HepG2 (cell line): ENCODE measurements around the gene MT1A. TPM values are rescaled to one million over a fixed set of nuclear protein-coding genes. Genes with fewer than 3 reads are reported as not detected.

ENCODE experiments used
- ATF2 ChIP-seq: sonication (generic); formaldehyde crosslinking; IDR thresholded peaks from 2 replicates; pipeline ENCODE4 v1.4.0; 2020; ENCODE audit warnings: missing genetic modification reagents
- BCL3 ChIP-seq: sonication (generic); formaldehyde crosslinking; IDR thresholded peaks from 2 replicates; pipeline ENCODE4 v1.5.1; 2020; ENCODE audit warnings: mild to moderate bottlenecking, missing genetic modification reagents, moderate library complexity
- CCAR2 ChIP-seq: fragments of 200-400 bp; formaldehyde crosslinking; optimal IDR thresholded peaks from 2 replicates; pipeline ENCODE3; 2018; ENCODE audit warnings: low read depth, mild to moderate bottlenecking, low read length, moderate library complexity
- FOXA3 ChIP-seq: IDR thresholded peaks from 2 replicates; pipeline ENCODE4 v1.6.1; 2016; ENCODE audit warnings: missing genetic modification reagents, missing compliant biosample characterization
- FOXO4 ChIP-seq: sonication (generic); formaldehyde crosslinking; conservative IDR thresholded peaks from 2 replicates; pipeline ENCODE4 v1.8.1; 2023; ENCODE audit warnings: missing genetic modification reagents
- GATAD1 ChIP-seq: IDR thresholded peaks from 2 replicates; pipeline ENCODE4 v1.6.1; 2016; ENCODE audit warnings: missing genetic modification reagents, missing compliant biosample characterization
- HHEX ChIP-seq: IDR thresholded peaks from 2 replicates; pipeline ENCODE4 v1.6.1; 2016; ENCODE audit warnings: control low read depth
- HOXD1 ChIP-seq: sonication (generic); formaldehyde crosslinking; IDR thresholded peaks from 2 replicates; pipeline ENCODE4 v1.5.0; 2020; ENCODE audit warnings: missing genetic modification reagents
- KDM1A ChIP-seq: IDR thresholded peaks from 2 replicates; pipeline ENCODE4 v1.6.1; 2016; ENCODE audit warnings: missing compliant biosample characterization
- KDM2A ChIP-seq: sonication (generic); formaldehyde crosslinking; IDR thresholded peaks from 2 replicates; pipeline ENCODE4 v1.4.0; 2020; ENCODE audit warnings: low read depth, missing genetic modification reagents, borderline replicate concordance
- KLF11 ChIP-seq: IDR thresholded peaks from 2 replicates; pipeline ENCODE4 v1.6.1; 2016; ENCODE audit warnings: missing compliant biosample characterization
- KLF6 ChIP-seq: IDR thresholded peaks from 2 replicates; pipeline ENCODE4 v1.8.0; 2016; ENCODE audit warnings: missing biosample characterization, missing genetic modification reagents
- LCORL ChIP-seq, 2 experiments: fragments of 450-650 bp in 1 of 2; sonication (generic) in 1 of 2; formaldehyde crosslinking in 1 of 2; IDR thresholded peaks; 2 replicates each; pipeline versions ENCODE4 v1.5.0 to v1.6.1; 2017 to 2020; ENCODE audit warnings: antibody characterized with exemption in 1 of 2, missing genetic modification reagents in 1 of 2
- MAFF ChIP-seq: IDR thresholded peaks from 2 replicates; pipeline ENCODE4 v1.6.1; 2011; ENCODE audit warnings: low read depth, low read length, improper control_type of control experiment
- MTF2 ChIP-seq: sonication (generic); formaldehyde crosslinking; IDR thresholded peaks from 2 replicates; pipeline ENCODE4 v1.5.0; 2020; ENCODE audit warnings: missing genetic modification reagents, borderline replicate concordance
- SIX4 ChIP-seq: sonication (generic); formaldehyde crosslinking; IDR thresholded peaks from 2 replicates; pipeline ENCODE4 v1.4.0; 2020; ENCODE audit warnings: missing genetic modification reagents
- SP5 ChIP-seq: IDR thresholded peaks from 2 replicates; pipeline ENCODE4 v1.6.1; 2016; ENCODE audit warnings: low read depth, borderline replicate concordance
- SPEN ChIP-seq: sonication (generic); formaldehyde crosslinking; IDR thresholded peaks from 2 replicates; pipeline ENCODE4 v1.5.1; 2020; ENCODE audit warnings: low read depth, mild to moderate bottlenecking, missing genetic modification reagents
- TCF12 ChIP-seq, 2 experiments: fragments of 450-650 bp in 1 of 2; sonication (generic) in 1 of 2; formaldehyde crosslinking in 1 of 2; IDR thresholded peaks; 2 replicates each; pipeline versions ENCODE4 v1.6.1 to v1.8.0; 2017 to 2022; ENCODE audit warnings: antibody characterized with exemption in 1 of 2, mild to moderate bottlenecking in 1 of 2, missing genetic modification reagents in 1 of 2, moderate library complexity in 1 of 2
- TEAD3 ChIP-seq: optimal IDR thresholded peaks from 2 replicates; pipeline ENCODE3; 2016; ENCODE audit warnings: borderline replicate concordance
- TRAFD1 ChIP-seq: sonication (generic); formaldehyde crosslinking; IDR thresholded peaks from 2 replicates; pipeline ENCODE4 v1.5.1; 2020; ENCODE audit warnings: missing genetic modification reagents, mild to moderate bottlenecking, borderline replicate concordance
- WIZ ChIP-seq: sonication (generic); formaldehyde crosslinking; IDR thresholded peaks from 2 replicates; pipeline ENCODE4 v1.5.1; 2020; ENCODE audit warnings: mild to moderate bottlenecking, missing genetic modification reagents
- XRCC5 ChIP-seq: fragments of 200-400 bp; formaldehyde crosslinking; optimal IDR thresholded peaks from 2 replicates; pipeline ENCODE3; 2017; ENCODE audit warnings: mild to moderate bottlenecking, low read length
- ZKSCAN1 ChIP-seq: fragments of 150-350 bp; IDR thresholded peaks from 2 replicates; pipeline ENCODE4 v1.6.1; 2014; ENCODE audit warnings: low read length
- ZNF12 ChIP-seq: sonication (generic); formaldehyde crosslinking; IDR thresholded peaks from 2 replicates; pipeline ENCODE4 v1.5.0; 2020; ENCODE audit warnings: missing genetic modification reagents
- ZNF431 ChIP-seq: sonication (generic); formaldehyde crosslinking; IDR thresholded peaks from 2 replicates; pipeline ENCODE4 v1.9.0; 2022; ENCODE audit warnings: missing genetic modification reagents, low read depth, mild to moderate bottlenecking, borderline replicate concordance
- ZNF7 ChIP-seq: IDR thresholded peaks from 2 replicates; pipeline ENCODE4 v1.6.1; 2016; ENCODE audit warnings: missing biosample characterization, missing genetic modification reagents
- ZNF790 ChIP-seq: sonication (generic); formaldehyde crosslinking; IDR thresholded peaks from 2 replicates; pipeline ENCODE4 v1.8.0; 2022; ENCODE audit warnings: missing genetic modification reagents, mild to moderate bottlenecking, borderline replicate concordance
- polyA plus RNA-seq, 8 experiments: library from polyadenylated mRNA; depleted of rRNA in 3 of 8; stranded (reverse) in 7 of 8; unstranded in 1 of 8; fragments of >200 nt; fragmentation: Illumina TruSeq in 4 of 8; extraction: Trizol in 4 of 8; gene quantifications; 2 replicates each; pipeline versions ENCODE4 v1.2.1 to v1.2.3, GENCODE V29; 2011 to 2016; ENCODE audit warnings: low read depth in 4 of 8, missing spikeins in 1 of 8, mixed read lengths in 1 of 8; ENCODE audit not compliant: insufficient read depth in 1 of 8
- total RNA-seq, 5 experiments: library from RNA; depleted of rRNA; stranded (reverse); fragments of >200 nt; fragmentation: Illumina TruSeq; extraction: Trizol; gene quantifications; 2 replicates each; pipeline ENCODE4 v1.2.3, GENCODE V29; 2016; ENCODE audit warnings: low read depth in 1 of 5

The MT1A gene
- total and polyA plus RNA-seq, 2 of the 13 experiments (the other 11 are each of a cell fraction or from before 2014, with no cell fraction given), result 8.3 to 10.4 TPM

- TF ChIP-seq BCL3 (CRISPR knock-in tag) (no peak), KDM1A (CRISPR knock-in tag) (no peak), ZNF12 (CRISPR knock-in tag) (peak; percentile 77; the same call in 1 of the 2 replicates), HOXD1 (CRISPR knock-in tag) (no peak), SPEN (CRISPR knock-in tag) (peak; percentile 69), TCF12 (IDR thresholded peaks at IDR 0.05) (no peak), TCF12 (CRISPR knock-in tag; IDR thresholded peaks at IDR 0.05) (no peak), SP5 (CRISPR knock-in tag) (peak; percentile 44; the same call in 1 of the 2 replicates), XRCC5 (peak; percentile 66), WIZ (CRISPR knock-in tag) (no peak), MTF2 (CRISPR knock-in tag) (no peak), SIX4 (CRISPR knock-in tag) (0 out of 2 replicates have a peak, but pooled peaks have one; percentile 19), ZNF7 (CRISPR knock-in tag) (peak; percentile 95), MAFF (no peak), TRAFD1 (CRISPR knock-in tag) (0 out of 2 replicates have a peak, but pooled peaks have one; percentile 46), KLF11 (no peak), TEAD3 (CRISPR knock-in tag) (peak; percentile 66), ZKSCAN1 (no peak), GATAD1 (CRISPR knock-in tag) (peak; percentile 48), KDM2A (peak; percentile 58; the same call in 1 of the 2 replicates), FOXO4 (CRISPR knock-in tag) (no peak), KLF6 (0 out of 2 replicates have a peak, but pooled peaks have one; percentile 25), ZNF790 (CRISPR knock-in tag) (no peak), FOXA3 (CRISPR knock-in tag) (peak; percentile 51), LCORL (IDR thresholded peaks at IDR 0.05) (no peak), LCORL (CRISPR knock-in tag; IDR thresholded peaks at IDR 0.05) (0 out of 2 replicates have a peak, but pooled peaks have one; percentile 56), HHEX (no peak), CCAR2 (no peak), ATF2 (CRISPR knock-in tag) (no peak), ZNF431 (CRISPR knock-in tag) (no peak)
These were observed 34.9 kb upstream of the MT1A start (continued) for GRCh38 chr16:56603589-56603988.
